DMS153 treated with DMSO at 0.1 percent for 48 hours (cell line): Measurements from ENCODE around the gene SYNGAP1.
"Not testable (repeated sequence)": the region's sequence is repeated elsewhere in the genome, so short reads cannot be mapped to it uniquely, and the experiment has no call there.

Experiments
- DNase-seq: peaks from one replicate; lab custom pipeline; 2025; ENCODE audit not compliant: unreplicated experiment; lab: John Stamatoyannopoulos, UW

The SYNGAP1 gene

GRCh38 chr6:33466075-33466735, 46.3 kb downstream of the SYNGAP1 start:
- no peak for DNase-seq

DNA sequence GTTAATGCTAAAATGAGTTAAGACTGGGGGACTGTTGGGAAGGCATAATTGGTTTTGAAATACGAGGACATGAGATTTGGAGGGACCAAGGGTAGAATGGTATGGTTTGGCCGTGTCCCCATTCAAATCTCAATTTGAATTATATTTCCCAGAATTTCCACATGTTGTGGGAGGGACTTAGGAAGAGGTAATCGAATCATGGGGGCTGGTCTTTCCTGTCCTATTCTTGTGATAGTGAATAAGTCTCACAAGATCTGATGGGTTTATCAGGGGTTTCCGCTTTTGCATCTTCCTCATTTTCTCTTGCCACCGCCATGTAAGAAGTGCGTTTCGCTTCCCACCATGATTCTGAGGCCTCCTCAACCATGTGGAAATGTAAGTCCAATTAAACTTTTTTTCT, 47.2 kb downstream of the SYNGAP1 start:
- DNase-seq = no peak

DNA sequence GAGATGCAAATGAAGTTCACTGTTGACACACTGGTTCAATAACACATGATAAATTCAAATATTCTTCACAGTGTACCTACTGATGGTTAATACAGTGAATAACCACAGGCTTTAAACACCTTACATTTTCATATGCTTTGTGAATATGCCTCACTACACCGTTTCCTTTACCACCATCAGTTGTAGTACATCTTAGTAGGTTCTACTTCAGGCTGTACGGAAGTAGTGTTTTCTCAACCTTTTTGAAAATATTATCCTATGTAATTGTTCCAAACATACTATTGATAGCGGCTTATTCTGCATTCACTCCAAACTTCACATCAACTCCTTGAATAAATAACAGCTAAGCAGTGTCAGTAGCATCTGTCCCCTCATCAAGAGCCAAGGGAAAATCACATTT, 49.8 kb downstream of the SYNGAP1 start:
- no peak for DNase-seq

DNA sequence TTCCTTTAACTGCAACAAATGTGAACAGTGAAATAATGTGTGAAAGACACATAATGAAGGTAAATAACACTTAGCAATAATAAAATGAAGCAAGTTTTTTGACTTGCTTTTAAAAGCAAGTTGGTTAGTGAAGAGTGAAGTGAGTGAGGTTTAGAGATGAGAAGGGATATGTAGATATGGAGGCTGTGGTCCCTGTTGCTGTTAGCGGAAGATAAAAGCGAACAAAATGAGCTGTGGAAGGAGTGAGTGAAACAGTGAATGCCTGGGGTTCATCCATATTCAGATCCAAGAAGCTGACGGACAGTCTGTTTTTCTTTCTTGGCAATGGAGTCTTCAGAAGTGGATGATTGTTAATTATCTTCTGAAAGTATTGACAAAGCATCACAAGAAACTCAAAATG, 58.0 kb downstream of the SYNGAP1 start:
- no peak for DNase-seq

- no peak for DNase-seq
These were observed 61.3 kb downstream of the SYNGAP1 start for GRCh38 chr6:33481192-33481591.

DNA sequence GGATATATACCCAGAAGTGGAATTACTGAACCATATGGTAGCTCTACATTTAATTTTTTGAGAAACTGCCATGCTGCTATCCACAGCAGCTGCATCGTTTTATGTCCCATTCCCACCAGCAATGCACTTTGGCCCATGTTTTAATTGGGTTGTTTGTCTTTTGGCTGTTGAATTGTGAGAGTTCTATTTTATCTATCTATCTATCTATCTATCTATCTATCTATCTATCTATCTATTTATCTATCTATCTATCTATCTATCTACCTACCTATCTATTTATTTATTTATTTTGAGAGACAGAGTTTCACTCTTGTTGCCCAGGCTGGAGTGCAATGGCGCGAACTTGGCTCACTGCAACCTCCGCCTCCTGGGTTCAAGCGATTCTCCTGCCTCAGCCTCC, 62.8 kb downstream of the SYNGAP1 start:
- not testable (repeated sequence) for DNase-seq

- no peak for DNase-seq
These were observed 63.8 kb downstream of the SYNGAP1 start for GRCh38 chr6:33483678-33484077.

DNA sequence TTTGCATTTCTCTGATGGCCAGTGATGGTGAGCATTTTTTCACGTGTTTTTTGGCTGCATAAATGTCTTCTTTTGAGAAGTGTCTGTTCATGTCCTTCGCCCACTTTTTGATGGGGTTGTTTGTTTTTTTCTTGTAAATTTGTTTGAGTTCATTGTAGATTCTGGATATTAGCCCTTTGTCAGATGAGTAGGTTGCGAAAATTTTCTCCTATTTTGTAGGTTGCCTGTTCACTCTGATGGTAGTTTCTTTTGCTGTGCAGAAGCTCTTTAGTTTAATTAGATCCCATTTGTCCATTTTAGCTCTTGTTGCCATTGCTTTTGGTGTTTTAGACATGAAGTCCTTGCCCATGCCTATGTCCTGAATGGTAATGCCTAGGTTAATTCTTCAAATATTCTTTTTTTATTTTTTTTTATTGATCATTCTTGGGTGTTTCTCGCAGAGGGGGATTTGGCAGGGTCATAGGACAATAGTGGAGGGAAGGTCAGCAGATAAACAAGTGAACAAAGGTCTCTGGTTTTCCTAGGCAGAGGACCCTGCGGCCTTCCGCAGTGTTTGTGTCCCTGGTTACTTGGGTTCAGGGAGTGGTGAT, 64.9 kb downstream of the SYNGAP1 start:
- not testable (repeated sequence) for DNase-seq

GRCh38 chr6:33485680-33486079, 65.8 kb downstream of the SYNGAP1 start:
- not testable (repeated sequence) for DNase-seq

DNA sequence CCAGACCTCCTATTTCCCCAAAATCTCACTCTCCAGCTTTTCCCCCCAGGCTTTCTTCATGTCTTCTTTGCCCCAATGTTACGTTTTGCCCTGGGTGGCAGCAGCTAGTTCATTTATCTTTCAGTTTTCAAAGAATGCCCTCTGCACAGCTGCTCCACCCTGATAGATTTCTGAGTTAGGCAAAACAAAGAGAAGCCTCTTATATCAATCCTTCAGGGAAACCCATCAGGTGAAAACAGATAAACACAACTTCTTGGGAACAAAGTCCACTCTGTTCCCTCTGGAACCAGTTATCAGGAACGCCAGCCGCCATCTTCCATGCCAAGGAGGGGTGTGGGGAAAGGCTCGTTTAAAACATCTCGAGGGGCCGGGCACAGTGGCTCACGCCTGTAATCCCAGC, 68.5 kb downstream of the SYNGAP1 start:
- DNase-seq = no peak

DNA sequence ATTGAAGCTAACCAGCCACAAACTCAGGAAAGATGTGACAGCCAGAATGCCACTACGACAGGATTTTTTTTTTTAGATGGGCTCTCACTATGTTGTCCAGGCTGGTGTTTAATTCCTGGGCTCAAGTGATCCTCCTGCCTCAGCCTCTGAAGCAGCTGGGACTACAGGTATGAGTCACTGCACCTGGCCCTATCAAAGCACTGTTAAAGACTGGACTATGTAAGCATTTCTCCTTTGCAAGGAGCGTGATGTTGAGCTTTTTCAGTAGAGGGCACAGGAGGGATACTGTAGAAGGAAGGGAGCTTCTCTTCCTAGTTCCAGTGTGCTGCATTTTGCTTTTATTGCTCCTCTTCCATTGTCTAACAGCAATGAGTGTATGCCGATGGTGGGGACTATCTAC, 70.3 kb downstream of the SYNGAP1 start:
- no peak for DNase-seq

GRCh38 chr6:33490621-33491020, 70.8 kb downstream of the SYNGAP1 start:
- DNase-seq = no peak

- no peak for DNase-seq
These were observed 72.2 kb downstream of the SYNGAP1 start for GRCh38 chr6:33492093-33492492.

DNA sequence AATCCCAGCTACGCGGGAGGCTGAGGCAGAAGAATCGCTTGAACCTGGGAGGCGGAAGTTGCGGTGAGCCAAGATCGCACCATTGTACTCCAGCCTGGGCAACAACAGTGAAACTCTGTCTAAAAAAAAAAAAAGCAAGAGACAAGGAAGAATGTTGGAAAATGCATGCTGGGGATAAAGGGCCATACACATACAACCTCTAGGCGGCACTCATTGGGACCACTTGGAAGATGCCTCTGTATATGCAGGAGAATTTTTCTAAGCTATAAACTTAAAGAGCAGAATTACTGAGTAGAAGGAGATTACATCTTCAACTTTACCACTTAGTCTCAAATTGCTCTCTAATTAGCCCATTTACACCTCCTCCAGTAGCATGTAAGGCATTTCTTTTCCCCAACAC, 77.3 kb downstream of the SYNGAP1 start:
- no peak for DNase-seq

DNA sequence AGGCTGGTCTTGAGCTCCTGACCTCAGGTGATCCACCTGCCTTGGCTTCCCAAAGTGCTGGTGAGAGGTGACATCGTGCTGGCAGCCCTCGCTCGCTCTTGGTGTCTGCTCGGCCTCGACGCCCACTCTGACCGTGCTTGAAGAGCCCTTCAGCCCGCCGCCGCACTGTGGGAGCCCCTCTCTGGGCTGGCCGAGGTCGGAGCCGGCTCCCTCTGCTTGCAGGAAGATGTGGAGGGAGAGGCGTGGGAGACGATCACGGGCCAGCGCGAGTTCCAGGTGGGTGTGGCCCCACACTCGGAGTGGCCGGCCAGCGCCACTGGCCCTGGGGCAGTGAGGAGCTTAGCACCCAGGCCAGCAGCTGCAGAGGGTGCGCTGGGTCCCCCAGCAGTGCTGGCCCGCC, 82.6 kb downstream of the SYNGAP1 start:
- no peak for DNase-seq

DNA sequence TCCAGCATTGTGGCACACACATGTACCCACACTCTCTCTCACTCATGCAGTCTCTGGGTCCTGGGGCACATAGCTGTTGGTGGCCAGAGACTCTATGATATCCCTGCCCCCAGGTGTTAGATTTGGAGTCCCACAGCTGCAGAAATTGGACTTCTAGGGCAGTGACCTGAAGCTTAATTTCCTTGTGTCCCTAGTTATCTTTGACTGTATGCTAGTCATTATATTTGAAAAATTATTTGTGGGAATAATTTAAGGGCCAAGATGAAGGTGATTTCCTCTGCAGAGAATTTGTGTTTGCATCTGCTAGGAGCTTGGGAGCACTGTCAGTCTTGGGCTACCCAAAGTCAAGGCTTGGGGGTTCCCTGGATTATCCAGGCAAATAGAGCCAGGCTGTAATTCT, 84.6 kb downstream of the SYNGAP1 start:
- no peak for DNase-seq
